GM12865 (cell line): ENCODE measurements around the gene GYPC.
"Not testable (repeated sequence)": the region's sequence is repeated elsewhere in the genome, so short reads cannot be mapped to it uniquely, and the experiment has no call there.

Experiments
- DNase-seq: peaks from one replicate; pipeline ENCODE4 v3.0.0; 2010; ENCODE audit warnings: low read depth
- H3K4me3 ChIP-seq: 2 replicates; pipeline ENCODE4 v1.5.1; 2011; ENCODE audit warnings: mild to moderate bottlenecking, low read depth, low read length, control low read depth
- TF ChIP-seq, protein P1 (sequence below): IDR thresholded peaks from 2 replicates; pipeline ENCODE4 v1.5.1; 2011; ENCODE audit warnings: low read length, control low read depth, low read depth, inconsistent platforms; ENCODE audit not compliant: insufficient read depth; ENCODE audit errors: missing control alignments

The GYPC gene

DNA sequence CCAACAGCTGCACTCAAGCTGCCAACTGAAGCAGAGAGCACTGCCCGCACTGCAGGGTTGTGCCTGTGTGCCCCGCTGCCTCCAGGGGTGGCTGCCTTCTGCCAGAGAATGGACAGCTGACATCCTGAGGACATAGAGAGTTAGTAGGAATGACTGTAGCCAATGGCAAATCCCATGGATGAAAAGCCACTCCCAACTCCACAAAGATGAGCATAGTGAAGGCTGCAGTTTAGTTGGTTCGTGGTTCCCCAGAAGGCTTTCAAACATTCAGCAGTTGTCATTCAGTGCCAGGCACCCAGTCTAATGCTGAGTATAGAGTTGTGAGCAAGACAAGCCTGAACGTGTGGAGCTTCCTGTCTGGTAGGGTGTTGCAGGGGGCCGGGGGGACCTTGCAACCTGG is 30.3 kb downstream of the GYPC start:
- DNase-seq: no peak
- no peak overlapping the region for H3K4me3 ChIP-seq
- TF ChIP-seq, protein P1, sequence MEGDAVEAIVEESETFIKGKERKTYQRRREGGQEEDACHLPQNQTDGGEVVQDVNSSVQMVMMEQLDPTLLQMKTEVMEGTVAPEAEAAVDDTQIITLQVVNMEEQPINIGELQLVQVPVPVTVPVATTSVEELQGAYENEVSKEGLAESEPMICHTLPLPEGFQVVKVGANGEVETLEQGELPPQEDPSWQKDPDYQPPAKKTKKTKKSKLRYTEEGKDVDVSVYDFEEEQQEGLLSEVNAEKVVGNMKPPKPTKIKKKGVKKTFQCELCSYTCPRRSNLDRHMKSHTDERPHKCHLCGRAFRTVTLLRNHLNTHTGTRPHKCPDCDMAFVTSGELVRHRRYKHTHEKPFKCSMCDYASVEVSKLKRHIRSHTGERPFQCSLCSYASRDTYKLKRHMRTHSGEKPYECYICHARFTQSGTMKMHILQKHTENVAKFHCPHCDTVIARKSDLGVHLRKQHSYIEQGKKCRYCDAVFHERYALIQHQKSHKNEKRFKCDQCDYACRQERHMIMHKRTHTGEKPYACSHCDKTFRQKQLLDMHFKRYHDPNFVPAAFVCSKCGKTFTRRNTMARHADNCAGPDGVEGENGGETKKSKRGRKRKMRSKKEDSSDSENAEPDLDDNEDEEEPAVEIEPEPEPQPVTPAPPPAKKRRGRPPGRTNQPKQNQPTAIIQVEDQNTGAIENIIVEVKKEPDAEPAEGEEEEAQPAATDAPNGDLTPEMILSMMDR: no peak

DNA sequence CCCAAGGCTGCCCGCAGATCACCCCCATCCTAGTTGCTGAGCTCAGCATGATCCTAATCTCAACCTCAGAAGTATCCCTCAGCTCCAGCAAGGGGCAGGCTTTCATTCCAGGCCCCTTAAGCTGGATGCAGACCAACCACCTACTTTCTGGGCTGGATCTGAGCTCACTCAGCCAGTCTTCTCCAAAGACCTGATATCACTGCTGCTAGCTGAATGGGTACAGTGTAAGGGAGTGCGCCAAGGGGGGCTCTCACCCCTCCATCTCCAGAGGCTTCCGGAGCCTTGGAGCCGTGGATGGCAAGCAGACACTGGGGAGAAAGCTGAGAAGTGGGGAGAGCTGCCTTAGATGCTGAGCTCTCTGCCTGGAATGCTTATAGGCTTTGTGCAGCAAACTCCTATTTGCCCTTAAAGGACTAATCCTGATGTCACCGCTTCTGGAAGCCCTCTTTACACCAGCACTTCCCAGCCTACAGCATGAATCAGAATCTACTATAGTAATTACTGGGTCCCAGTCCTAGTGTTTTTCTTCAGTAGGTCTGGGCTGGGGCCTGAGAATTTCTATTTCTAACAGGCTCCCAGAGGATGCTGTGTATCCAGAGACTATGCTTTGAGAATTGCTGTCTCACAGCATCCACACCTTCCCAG is 31.0 kb downstream of the GYPC start:
- TF ChIP-seq, protein P1: no peak
- no peak overlapping the region for H3K4me3 ChIP-seq
- DNase-seq: no peak

DNA sequence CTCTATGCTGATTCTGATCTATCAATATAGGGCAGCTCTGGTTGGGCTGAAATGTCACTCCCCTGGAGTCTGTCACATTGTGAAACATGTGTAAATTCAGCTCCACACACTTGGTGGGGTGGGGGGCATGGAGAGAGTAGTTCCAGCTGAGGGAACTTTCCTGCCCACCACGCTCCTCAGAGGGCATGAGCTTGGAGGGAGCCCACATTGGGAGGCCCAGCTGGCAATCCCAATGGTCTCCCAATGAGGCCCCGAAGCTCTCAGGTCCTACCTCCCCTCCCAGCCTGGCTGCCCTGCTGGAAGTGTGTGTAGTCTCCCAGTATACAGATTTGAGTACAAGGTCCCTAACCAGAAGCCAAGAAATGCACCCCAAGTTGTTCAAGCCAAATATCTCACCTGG is 31.5 kb downstream of the GYPC start:
- H3K4me3 ChIP-seq: no peak overlapping the region

DNA sequence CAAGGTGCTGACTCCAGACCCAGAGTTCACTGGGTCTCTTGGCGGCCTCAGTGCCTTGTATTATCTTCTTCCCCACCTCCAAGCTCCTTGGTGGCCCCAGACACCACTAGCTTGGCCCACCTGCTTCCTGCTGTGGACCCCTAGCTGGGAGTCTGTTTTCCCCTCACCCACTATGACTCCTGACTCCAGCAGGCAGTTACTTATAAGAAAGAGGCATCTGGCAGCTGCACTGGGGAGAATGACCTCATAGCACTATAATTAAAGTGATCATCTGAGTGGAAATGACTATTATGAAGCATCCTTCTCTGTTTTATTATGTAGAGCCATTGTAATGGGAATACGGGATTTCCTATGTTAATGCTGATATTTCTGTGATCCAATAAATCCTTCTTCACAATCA is 32.6 kb downstream of the GYPC start:
- H3K4me3 ChIP-seq, DNase-seq: not testable (repeated sequence)

More for the DNA sequence above, 31.5 kb downstream of the GYPC start:
- DNase-seq: no peak
- TF ChIP-seq, protein P1: no peak

DNA sequence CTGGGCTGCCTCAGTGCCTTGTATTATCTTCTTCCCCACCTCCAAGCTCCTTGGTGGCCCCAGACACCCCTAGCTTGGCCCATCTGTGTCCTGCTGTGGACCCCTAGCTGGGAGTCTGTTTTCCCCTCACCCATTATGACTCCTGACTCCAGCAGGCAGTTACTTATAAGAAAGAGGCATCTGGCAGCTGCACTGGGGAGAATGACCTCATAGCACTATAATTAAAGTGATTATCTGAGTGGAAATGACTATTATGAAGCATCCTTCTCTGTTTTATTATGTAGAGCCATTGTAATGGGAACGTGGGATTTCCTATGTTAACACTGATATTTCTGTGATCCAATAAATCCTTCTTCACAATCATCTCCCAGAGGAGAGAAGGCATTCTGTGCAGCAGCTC is 36.3 kb downstream of the GYPC start:
- DNase-seq: not testable (repeated sequence)

DNA sequence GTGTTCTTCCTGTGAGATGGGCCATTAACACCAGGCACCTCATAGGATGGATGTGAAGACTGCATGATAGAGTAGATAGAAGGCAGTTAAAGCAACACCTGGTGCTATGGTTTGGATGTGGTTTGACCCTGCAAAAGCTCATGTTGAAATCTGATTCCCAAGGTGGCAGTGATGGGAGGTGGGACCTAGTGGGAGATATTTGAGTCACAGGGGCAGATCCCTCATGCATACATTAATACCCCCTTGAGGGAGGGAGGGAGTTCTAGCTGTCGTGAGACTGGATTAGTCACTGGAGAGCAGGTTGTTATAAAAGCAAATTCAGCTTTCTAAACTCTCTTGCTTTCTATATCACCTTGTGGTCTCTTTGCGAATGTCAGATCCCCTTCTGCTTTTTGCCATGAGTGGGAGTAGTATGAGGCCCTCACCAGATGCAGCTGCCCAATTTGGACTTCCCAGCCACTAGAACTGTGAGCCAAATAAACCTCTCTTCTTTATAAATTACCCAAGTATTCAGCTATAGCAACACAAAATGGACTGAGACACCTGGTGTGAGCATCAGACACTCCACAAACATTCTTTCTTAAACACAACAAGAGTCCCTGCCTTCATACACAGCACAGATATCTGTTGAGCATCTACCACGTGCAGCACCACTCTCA is 37.1 kb downstream of the GYPC start:
- DNase-seq, H3K4me3 ChIP-seq: not testable (repeated sequence)

More for the DNA sequence above, 36.3 kb downstream of the GYPC start:
- H3K4me3 ChIP-seq: not testable (repeated sequence)

DNA sequence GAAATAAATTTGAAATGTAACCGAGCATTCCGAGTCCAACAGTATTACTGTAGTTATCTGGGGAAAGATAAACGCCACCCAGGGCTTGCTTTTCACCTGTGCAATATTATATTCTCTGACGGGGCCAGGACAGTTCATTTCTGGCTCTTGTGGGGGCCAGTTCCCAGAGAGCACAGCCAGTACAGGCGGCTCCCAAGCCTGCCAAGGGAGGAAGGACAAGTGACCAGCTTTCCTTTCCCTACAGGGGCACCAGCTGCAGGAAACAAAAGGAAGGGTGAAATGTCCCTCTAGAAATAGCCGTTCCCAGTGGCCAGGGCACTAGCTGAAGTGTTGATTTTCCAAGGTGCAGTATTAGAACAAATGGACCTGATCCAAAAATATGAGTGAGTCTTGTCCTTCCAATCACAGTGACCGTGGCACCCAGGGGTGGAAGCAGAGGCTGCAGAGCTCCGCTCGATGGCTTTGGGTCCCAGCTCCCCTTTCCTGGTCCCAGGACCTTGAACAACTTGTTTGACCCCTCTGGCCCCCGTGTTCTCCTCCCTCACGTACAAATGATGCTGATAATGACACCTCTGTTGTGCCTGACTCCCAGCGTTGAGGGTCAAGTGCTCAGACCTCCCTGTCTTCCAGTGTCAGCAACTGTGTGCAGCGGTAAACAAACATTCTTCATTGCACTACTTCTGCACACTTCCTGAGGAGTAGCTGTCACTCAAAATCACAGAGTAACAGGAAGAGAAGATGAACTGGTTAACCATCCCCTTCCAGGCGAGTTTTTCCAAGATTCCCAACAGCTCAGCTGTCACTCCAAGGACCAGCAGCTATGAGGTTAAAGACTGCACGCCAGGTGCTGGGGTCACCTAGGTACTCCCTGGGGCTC is 40.9 kb downstream of the GYPC start:
- H3K4me3 ChIP-seq: no peak overlapping the region
- TF ChIP-seq, protein P1: no peak
- DNase-seq: no peak

DNA sequence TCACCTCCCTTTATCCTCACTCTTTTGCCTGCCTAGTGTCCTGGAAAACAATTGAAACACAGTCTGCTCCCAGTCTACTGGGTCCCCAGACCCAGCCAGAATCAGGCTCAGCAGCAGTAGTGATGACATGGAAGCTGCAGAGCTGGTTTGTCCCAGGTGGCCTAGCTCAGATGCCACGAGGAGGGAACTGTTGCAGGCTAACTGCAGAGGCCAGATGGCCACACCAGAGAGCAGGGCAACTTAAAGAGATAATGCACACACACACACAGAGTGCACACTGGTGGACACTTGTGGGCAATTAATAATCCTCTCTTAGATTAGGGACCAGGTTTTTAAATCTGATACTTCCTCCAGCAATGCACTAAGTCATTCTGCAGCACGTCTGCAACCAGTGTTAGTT is 42.4 kb downstream of the GYPC start:
- no peak for DNase-seq
- TF ChIP-seq, protein P1: no peak
- no peak overlapping the region for H3K4me3 ChIP-seq
